SU-DHL-6 (cell line): ENCODE results near the gene LAMA2.

Experiments
- H2AFZ ChIP-seq: fragments of 200-600 bp; sonication (generic); 2 replicates; pipeline ENCODE4 v1.6.1; 2014; ENCODE audit warnings: low read depth, mild to moderate bottlenecking, moderate library complexity, mixed read lengths, antibody characterized with exemption, low read length; ENCODE audit not compliant: severe bottlenecking
- H3F3A ChIP-seq: fragments of 200-600 bp; shearing (Covaris generic); 2 replicates; pipeline ENCODE4 v1.6.0; 2016; ENCODE audit warnings: antibody characterized with exemption, mild to moderate bottlenecking; ENCODE audit not compliant: insufficient read depth
- H3K27ac ChIP-seq: fragments of 200-600 bp; sonication (generic); 2 replicates; pipeline ENCODE4 v1.5.1; 2016; ENCODE audit warnings: low read depth, mild to moderate bottlenecking, low read length, moderate library complexity, mixed read lengths
- H3K27me3 ChIP-seq: fragments of 200-600 bp; sonication (generic), shearing (Covaris generic); 2 replicates; pipeline ENCODE4 v1.6.0; 2014; ENCODE audit warnings: mild to moderate bottlenecking, low read length
- H3K36me3 ChIP-seq: fragments of 200-600 bp; sonication (generic); 2 replicates; pipeline ENCODE4 v1.6.1; 2014; ENCODE audit warnings: mild to moderate bottlenecking, low read length, mixed read lengths
- H3K4me2 ChIP-seq: fragments of 300-600, 200-600 bp; shearing (Covaris generic), sonication (generic); 2 replicates; pipeline ENCODE4 v1.6.0; 2014; ENCODE audit warnings: low read length, low read depth, mild to moderate bottlenecking; ENCODE audit not compliant: poor library complexity, severe bottlenecking
- H3K4me3 ChIP-seq: fragments of 200-600 bp; sonication (generic); 2 replicates; pipeline ENCODE4 v1.5.1; 2014; ENCODE audit warnings: antibody characterized with exemption, low read length, mild to moderate bottlenecking, mixed read lengths; ENCODE audit not compliant: insufficient read depth, poor library complexity, severe bottlenecking
- H3K79me2 ChIP-seq: fragments of 200-600 bp; sonication (generic); 2 replicates; pipeline ENCODE4 v1.6.1; 2014; ENCODE audit warnings: mild to moderate bottlenecking, low read length, moderate library complexity; ENCODE audit not compliant: insufficient read depth
- H3K9ac ChIP-seq: fragments of 200-600 bp; sonication (generic); 2 replicates; pipeline ENCODE4 v1.7.0; 2014; ENCODE audit warnings: mild to moderate bottlenecking, low read length
- H3K9me2 ChIP-seq: fragments of 200-600 bp; sonication (generic); replicated peaks from 2 replicates; pipeline ENCODE4 v1.6.1; 2014; ENCODE audit warnings: low read length; ENCODE audit not compliant: insufficient read depth
- H3K9me3 ChIP-seq: fragments of 200-600 bp; sonication (generic); 2 replicates; pipeline ENCODE4 v1.6.1; 2014; ENCODE audit warnings: low read length, mixed read lengths; ENCODE audit not compliant: insufficient read depth
- H4K20me1 ChIP-seq: fragments of 200-600 bp; sonication (generic); 2 replicates; pipeline ENCODE4 v1.6.1; 2014; ENCODE audit warnings: low read depth, mild to moderate bottlenecking, antibody characterized with exemption, low read length, moderate library complexity, mixed read lengths
- CTCF ChIP-seq: fragments of 200-600 bp; sonication (generic); IDR thresholded peaks from one replicate; pipeline ENCODE4 v1.5.1; 2017; ENCODE audit warnings: antibody characterized with exemption, mild to moderate bottlenecking, low read length, moderate library complexity; ENCODE audit not compliant: insufficient read depth, poor library complexity, severe bottlenecking
- EZH2phosphoT487 ChIP-seq: fragments of 200-600 bp; sonication (generic), shearing (Covaris generic); conservative IDR thresholded peaks from 2 replicates; pipeline ENCODE4 v1.6.1; 2018; ENCODE audit warnings: mild to moderate bottlenecking, antibody characterized with exemption, low read length, moderate library complexity, mixed read lengths

Gene LAMA2

DNA sequence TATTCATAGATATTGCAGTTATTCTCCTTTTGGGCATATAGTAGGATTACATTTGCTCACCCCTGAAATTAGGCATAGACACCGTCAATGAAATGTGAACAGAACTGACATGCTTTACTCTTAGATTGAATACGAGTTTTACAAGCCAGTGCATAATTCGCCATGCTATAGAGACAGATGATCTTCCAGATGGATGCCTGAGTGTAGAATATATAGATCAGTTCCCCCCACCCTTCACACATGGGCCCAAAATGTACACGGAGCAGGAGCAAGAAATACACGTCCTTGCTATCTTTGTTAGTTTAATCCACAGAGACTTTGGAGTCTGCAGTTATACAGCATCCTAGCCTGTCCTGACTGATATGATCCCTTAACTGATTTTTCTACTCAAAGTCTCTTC lies 47.4 kb downstream of the LAMA2 start:
- H3F3A ChIP-seq, result no peaks in the 10 kb centered on the region
- no peaks in the 10 kb centered on the region for H4K20me1 ChIP-seq
- no peak overlapping the region for H3K4me2 ChIP-seq
- H3K27me3 ChIP-seq, result no peaks in the 10 kb centered on the region
- no peak overlapping the region for H3K9ac ChIP-seq
- no peak for TF ChIP-seq EZH2phosphoT487
- no peak for TF ChIP-seq CTCF
- no peak overlapping the region for H3K4me3 ChIP-seq
- no peaks in the 10 kb centered on the region for H3K9me3 ChIP-seq
- H3K36me3 ChIP-seq, result no peaks in the 10 kb centered on the region
- H3K9me2 ChIP-seq, result no peaks in the 10 kb centered on the region
- H2AFZ ChIP-seq, result no peak overlapping the region
- no peak overlapping the region for H3K27ac ChIP-seq
- no peaks in the 10 kb centered on the region for H3K79me2 ChIP-seq

GRCh38 chr6:128932061-128932460 lies 49.1 kb downstream of the LAMA2 start:
- no peaks in the 10 kb centered on the region for H3K9me2 ChIP-seq
- H4K20me1 ChIP-seq, result no peaks in the 10 kb centered on the region
- H3K27me3 ChIP-seq, result no peaks in the 10 kb centered on the region
- H3K27ac ChIP-seq, result no peak overlapping the region
- no peaks in the 10 kb centered on the region for H3F3A ChIP-seq
- H3K9ac ChIP-seq, result no peak overlapping the region
- no peaks in the 10 kb centered on the region for H3K36me3 ChIP-seq
- no peak overlapping the region for H3K4me3 ChIP-seq
- H3K9me3 ChIP-seq, result no peaks in the 10 kb centered on the region
- H3K4me2 ChIP-seq, result no peak overlapping the region
- no peak overlapping the region for H2AFZ ChIP-seq
- no peaks in the 10 kb centered on the region for H3K79me2 ChIP-seq
- no peak for TF ChIP-seq CTCF
- no peak for TF ChIP-seq EZH2phosphoT487

GRCh38 chr6:128950864-128951263 lies 67.9 kb downstream of the LAMA2 start:
- no peaks in the 10 kb centered on the region for H3K36me3 ChIP-seq
- H3K27ac ChIP-seq, result no peak overlapping the region
- no peak overlapping the region for H3K4me2 ChIP-seq
- H3K9me3 ChIP-seq, result no peaks in the 10 kb centered on the region
- no peaks in the 10 kb centered on the region for H3K79me2 ChIP-seq
- no peaks in the 10 kb centered on the region for H3K27me3 ChIP-seq
- no peak overlapping the region for H3K4me3 ChIP-seq
- no peaks in the 10 kb centered on the region for H3F3A ChIP-seq
- no peaks in the 10 kb centered on the region for H3K9me2 ChIP-seq
- no peak overlapping the region for H3K9ac ChIP-seq
- TF ChIP-seq CTCF (no peak), EZH2phosphoT487 (no peak)
- H2AFZ ChIP-seq, result no peak overlapping the region
- no peaks in the 10 kb centered on the region for H4K20me1 ChIP-seq

DNA sequence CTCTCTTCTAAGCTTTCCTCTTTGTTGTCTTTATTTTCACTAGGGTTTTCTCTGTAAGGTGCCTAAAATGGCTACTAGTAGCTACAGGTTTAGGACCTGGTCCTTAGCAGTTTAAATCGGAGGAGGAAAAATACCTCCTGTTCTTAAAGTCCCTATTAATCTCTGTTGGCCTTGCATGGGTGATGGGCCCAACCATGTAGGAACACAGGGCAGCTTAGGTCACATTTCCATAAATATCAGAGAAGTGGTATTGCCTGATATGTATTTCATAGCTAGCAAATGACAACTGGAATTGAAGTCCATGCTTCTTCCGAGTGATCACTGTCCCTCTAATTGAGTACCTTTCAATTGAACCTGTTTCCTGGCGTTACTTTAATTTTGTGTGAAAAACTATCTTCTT lies 70.0 kb downstream of the LAMA2 start:
- no peak overlapping the region for H2AFZ ChIP-seq
- no peaks in the 10 kb centered on the region for H3K79me2 ChIP-seq
- TF ChIP-seq CTCF, result no peak
- TF ChIP-seq EZH2phosphoT487, result no peak
- H3K27me3 ChIP-seq, result no peaks in the 10 kb centered on the region
- no peaks in the 10 kb centered on the region for H3K9me2 ChIP-seq
- H3F3A ChIP-seq, result no peaks in the 10 kb centered on the region
- H3K9me3 ChIP-seq, result no peaks in the 10 kb centered on the region
- H3K36me3 ChIP-seq, result no peaks in the 10 kb centered on the region
- H3K9ac ChIP-seq, result no peak overlapping the region
- H3K4me2 ChIP-seq, result no peak overlapping the region
- H4K20me1 ChIP-seq, result no peaks in the 10 kb centered on the region
- H3K27ac ChIP-seq, result no peak overlapping the region
- no peak overlapping the region for H3K4me3 ChIP-seq
